Caki2 (cell line): ENCODE results near the gene NMRAL1. TPM values are rescaled to one million over a fixed set of nuclear protein-coding genes. Genes with fewer than 3 reads are reported as not detected.

Experiments
- DNase-seq: peaks from one replicate; pipeline ENCODE4 v3.0.0-alpha.2; 2015; ENCODE audit warnings: low read depth
- in situ Hi-C: cut with HindIII; loops from 2 replicates; pipeline ENCODE4 v1.10.0; 2016; ENCODE audit warnings: low sequenced_read_pairs, low pct_unique_long_range_greater_than_20kb, mixed read lengths
- total RNA-seq: library from RNA; depleted of rRNA; stranded (reverse); fragments of >200 nt; shearing (Covaris generic); gene quantifications from 2 replicates; pipeline ENCODE4 v1.2.3, GENCODE V29; 2014; ENCODE audit warnings: low replicate concordance; rRNA removed

NMRAL1 gene
- 211 and 290 TPM in 2 replicates for total RNA-seq

GRCh38 chr16:4474192-4474961, at the start of gene NMRAL1:
TSS of gene NMRAL1 (minus strand) at chr16:4474625. CDS start at chr16:4474132, 493 bp downstream.
- DNase-seq = peak; percentile 96
- in situ Hi-C loops = no loop called here

DNA sequence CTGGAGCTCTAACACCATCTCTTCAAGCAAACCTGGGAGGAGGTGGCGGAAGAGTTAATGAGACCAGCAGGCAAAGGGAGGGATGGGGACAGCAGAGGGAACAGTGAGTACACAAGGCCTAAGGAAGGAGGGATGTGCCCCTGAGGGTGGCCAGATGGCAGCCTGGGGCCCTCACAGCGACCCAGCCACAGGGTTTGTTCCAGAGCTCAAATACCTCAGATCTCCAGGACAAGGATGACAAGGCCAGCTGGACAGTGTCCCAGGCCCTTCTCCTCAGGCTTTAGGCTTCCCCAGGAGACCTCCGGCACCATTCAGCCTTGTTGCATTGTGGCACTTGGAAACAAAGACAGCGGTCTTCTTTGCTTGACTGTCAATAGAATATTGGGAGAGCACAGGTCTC, 49.3 kb upstream of the NMRAL1 start:
- in situ Hi-C loops = loop anchor here (25.0 kb wide), 1 partner anchor 114 kb away; no protein-coding TSS in a partner anchor

DNA sequence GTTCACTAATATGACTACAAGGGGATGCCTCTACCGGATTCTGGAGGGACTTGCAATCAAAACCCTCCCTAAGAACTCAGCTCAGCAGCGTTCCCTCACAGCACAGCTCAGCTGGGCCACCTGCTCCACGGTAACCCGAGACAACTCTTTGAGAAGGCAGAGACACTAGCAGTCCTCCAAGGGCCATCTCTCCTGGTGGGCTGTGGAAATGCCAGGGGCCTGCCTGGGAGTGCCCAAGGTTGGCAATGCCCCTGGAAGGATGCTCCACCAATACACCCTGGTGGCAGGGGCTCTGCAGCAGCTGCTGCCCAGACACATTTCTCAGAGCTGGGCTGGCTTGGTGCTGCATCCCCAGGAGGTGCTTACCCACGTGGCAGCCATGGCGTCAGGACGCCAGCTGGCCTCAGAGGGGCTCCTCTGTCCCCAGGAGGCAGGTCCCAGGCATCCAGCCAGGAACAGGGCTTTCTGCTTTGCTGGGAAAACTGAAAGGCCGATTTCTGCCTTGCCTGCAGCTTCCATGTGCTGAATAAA, 47.7 kb upstream of the NMRAL1 start:
- DNase-seq = no peak
- in situ Hi-C loops = loop anchor here (25.0 kb wide), 1 partner anchor 115 kb away; no protein-coding TSS in a partner anchor

More for the DNA sequence above, 49.3 kb upstream of the NMRAL1 start:
- no peak for DNase-seq

DNA sequence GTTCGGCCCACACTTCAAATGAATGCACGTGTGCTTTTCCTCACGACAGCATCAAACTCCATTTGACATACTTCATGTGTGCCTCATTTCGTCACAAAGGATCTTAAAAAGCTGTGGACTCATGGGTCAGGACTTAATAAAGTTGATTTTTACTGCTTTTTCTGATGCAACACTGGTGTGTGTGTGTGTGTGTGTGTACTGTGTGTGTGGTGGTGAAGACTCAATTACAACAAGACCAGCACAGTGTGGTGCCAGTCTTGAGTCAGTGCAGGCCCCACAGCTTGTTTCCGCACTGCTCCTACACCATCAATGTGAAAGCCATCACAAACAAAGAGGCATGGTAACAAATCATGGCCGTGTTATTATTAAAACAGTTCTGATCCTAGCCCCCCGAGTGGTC, 46.5 kb upstream of the NMRAL1 start:
- in situ Hi-C loops = loop anchor here (25.0 kb wide), 1 partner anchor 116 kb away; no protein-coding TSS in a partner anchor
- DNase-seq = no peak

DNA sequence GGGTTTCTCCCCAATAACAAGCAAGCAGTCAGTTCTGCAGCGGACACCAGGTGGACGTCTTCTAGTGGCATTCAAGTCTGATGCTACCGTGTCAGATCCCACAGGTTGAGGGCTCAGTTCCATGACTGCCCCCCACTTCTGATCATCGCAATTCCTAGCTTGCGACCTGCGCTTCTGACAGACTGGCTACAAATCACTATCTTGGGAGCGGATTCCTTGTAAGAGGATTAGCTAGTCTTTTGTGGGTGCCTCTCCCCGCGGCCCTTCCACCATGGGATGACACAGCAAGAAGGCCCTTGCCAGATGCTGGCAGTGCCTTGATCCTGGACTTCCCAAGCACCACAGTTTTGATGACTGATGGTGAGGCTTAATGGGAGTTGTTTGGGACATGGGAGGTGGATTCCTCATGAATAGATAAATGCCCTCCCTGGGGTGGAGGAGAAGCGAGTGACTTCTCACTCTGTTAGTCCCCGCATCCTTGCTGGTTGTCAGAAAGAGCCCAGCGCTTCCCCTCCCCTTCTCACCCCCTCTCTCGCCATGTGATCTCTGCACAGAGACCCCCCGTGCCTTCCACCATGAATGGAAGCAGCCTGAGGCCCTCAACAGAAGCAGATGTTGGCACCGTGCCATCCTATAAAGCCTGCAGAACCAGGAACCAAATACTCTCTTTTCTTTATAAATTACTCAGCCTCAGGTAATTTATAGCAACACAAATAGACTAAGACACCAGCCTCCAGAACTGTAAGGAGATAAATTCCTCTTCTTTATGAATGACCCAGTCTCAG, 45.0 kb upstream of the NMRAL1 start:
- DNase-seq = no peak
- in situ Hi-C loops = loop anchor here (25.0 kb wide), 1 partner anchor 118 kb away; no protein-coding TSS in a partner anchor

- peak; percentile 30 for DNase-seq
- in situ Hi-C loops = loop anchor here (25.0 kb wide), 1 partner anchor 119 kb away; no protein-coding TSS in a partner anchor
Measured at GRCh38 chr16:4517812-4518680, 43.6 kb upstream of the NMRAL1 start.

DNA sequence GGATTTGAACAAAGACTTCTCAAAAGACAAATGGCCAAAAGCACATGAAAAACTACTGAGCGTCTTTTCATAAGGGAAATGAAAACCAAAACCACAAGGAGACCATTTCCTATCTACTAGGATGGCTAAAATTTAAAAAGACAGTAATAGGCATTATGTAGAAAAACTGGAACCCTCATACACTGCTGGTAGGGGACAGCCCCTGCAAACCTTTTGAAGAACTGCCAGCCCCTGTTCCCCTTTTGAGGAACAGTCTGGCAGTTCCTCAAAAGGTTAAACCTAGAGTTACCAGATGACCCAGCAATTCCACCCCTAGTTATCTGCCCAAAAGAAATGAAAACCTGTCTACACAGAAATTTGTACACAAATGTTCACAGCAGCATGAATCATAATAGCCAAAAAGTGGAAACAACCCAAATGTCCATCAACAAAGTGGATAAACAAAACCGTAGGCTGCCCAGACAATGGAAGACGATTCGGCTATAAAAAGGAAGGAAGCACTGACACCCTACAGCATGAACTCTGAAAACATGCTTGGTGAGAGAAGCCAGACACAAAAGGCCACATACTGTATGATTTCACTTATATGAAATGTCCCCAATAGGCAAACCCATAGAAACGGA, 41.3 kb upstream of the NMRAL1 start:
- DNase-seq = no peak
- in situ Hi-C loops = loop anchor here (25.0 kb wide), 1 partner anchor 122 kb away; no protein-coding TSS in a partner anchor

DNA sequence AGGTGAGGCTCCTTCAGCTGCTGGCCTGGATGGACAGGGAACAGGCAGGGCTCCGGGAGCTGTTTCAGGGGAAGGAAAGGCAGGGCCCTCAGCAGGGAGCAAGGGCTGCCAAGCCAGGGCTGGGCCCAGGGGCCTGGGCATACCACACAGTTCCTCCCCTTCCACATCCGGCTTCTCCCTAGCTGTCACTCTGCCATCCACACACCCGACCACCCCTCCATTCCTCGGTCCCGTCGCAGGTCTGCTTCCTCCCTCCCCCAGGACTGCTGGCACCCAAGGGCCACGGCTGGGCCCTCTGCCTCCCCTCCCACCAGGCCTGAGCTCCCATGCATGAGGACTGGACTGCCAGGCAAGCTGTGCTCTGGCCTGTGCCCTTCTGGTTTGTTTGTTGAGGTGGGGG, 40.2 kb upstream of the NMRAL1 start:
- no peak for DNase-seq
- in situ Hi-C loops = loop anchor here (25.0 kb wide), 1 partner anchor 123 kb away; no protein-coding TSS in a partner anchor

DNA sequence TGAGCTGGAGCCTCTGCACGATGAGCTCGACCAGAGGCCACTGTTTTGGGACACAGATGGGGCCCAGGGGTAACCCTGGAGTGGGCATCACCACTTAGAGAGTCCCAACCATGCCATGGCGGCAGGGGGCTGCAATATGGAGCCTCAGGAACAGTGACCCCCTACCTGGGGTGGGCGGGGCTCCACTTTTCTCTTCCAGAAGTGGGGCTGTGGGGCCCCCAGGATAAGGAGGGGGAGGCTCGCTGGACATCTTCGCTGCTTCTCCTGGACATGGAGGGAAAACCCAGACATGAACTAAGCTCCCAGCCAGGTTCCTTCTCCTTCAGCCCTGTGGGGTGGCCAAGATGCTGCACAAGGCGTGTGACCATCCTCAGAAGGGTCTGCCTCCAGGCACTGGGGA, 39.5 kb upstream of the NMRAL1 start:
- no peak for DNase-seq
- in situ Hi-C loops = loop anchor here (25.0 kb wide), 1 partner anchor 123 kb away; no protein-coding TSS in a partner anchor

DNA sequence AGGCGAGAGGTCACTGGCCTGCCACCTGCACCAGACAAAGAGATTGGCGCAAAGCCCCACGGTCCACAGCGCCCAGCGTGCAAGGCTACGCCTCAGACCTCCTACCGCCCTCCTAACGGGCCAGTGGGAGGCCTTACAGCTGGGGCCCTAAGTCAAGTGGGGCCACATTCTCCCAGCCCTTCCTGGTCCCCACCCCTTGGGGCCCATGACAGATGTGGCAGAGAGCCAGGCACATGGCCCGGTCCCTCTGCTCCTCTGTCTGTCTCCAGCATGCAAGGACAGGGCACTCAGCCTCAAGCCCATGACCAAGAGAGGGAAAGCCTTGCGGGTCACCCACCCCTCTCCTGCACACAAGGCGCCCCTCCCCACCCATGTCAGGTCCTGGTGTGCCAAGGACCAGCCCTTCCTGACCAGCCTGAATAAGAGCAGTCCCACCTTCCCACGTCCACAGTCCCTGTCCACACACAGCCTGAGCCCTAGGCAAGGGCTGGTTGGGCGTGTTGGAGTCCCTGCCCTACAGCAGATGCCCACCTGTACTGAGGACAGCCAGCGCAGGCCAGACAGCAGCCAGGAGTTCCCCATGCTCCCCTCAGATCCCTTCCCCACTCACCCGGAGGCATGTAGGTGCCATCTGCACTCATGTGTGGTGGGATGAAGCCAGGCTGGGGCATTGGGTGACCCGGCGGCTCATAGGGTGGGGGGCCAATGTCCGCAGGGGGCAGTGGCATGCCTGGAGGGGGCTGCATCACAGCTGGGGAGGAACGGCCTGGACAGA, 38.8 kb upstream of the NMRAL1 start:
- no peak for DNase-seq
- in situ Hi-C loops = loop anchor here (25.0 kb wide), 1 partner anchor 124 kb away; no protein-coding TSS in a partner anchor

GRCh38 chr16:4512473-4512872, 38.0 kb upstream of the NMRAL1 start:
- DNase-seq = no peak
- in situ Hi-C loops = loop anchor here (25.0 kb wide), 1 partner anchor 125 kb away; no protein-coding TSS in a partner anchor

GRCh38 chr16:4511441-4512082, 37.1 kb upstream of the NMRAL1 start:
- in situ Hi-C loops = loop anchor here (25.0 kb wide), 1 partner anchor 126 kb away; no protein-coding TSS in a partner anchor
- peak; percentile 54 for DNase-seq

- DNase-seq = no peak
- in situ Hi-C loops = loop anchor here (25.0 kb wide), 1 partner anchor 126 kb away; no protein-coding TSS in a partner anchor
Measured at GRCh38 chr16:4510747-4511426, 36.5 kb upstream of the NMRAL1 start.

GRCh38 chr16:4510131-4510530, 35.7 kb upstream of the NMRAL1 start:
- in situ Hi-C loops = loop anchor here (25.0 kb wide), 1 partner anchor 127 kb away; no protein-coding TSS in a partner anchor
- DNase-seq = no peak

DNA sequence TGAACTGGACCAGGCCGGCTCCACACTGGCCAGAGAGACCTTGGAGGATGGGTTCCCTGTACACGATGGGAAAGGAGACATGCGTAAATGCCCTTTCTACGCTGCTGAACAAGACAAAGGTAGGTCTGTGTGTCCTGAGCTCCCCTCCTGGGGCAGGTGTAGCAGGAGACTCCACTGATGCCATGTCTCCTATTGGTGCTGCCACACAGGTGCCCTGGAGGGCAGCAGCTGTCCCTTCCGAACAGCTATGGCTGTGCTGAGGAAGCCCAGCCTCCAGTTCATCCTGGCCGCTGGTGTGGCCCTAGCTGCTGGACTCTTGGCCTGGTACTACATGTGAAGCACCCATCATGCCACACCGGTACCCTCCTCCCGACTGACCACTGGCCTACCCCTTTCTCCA, 35.0 kb upstream of the NMRAL1 start:
- DNase-seq = no peak
- in situ Hi-C loops = loop anchor here (25.0 kb wide), 1 partner anchor 128 kb away; no protein-coding TSS in a partner anchor
